Cardiac muscle cell (in vitro differentiated cells and primary cell): Measurements from ENCODE around the gene NECTIN2. TPM values are rescaled to one million over a fixed set of nuclear protein-coding genes. Genes with fewer than 3 reads are reported as not detected.

ENCODE experiments used
- DNase-seq, 2 donors: peaks; one replicate each; pipeline versions ENCODE4 v3.0.0 to v3.0.0-alpha.2; 2010 to 2017; ENCODE audit warnings: low read depth in 1 of 2, low spot score in 1 of 2
- H3K27ac ChIP-seq: fragments of 200-600 bp; sonication (generic); 2 replicates; pipeline ENCODE4 v1.5.1; 2016
- H3K27me3 ChIP-seq: fragments of 200-600 bp; sonication (generic); 2 replicates; pipeline ENCODE4 v1.6.0; 2016; ENCODE audit warnings: control low read depth
- H3K36me3 ChIP-seq: fragments of 200-600 bp; sonication (generic); 2 replicates; pipeline ENCODE4 v1.5.1; 2016; ENCODE audit warnings: control low read depth
- H3K4me1 ChIP-seq: fragments of 200-600 bp; sonication (generic); 2 replicates; pipeline ENCODE4 v1.8.1; 2017; ENCODE audit warnings: low read depth, mild to moderate bottlenecking, mixed run types
- H3K4me3 ChIP-seq: fragments of 200-600 bp; sonication (generic); 2 replicates; pipeline ENCODE4 v1.5.1; 2016; ENCODE audit warnings: mild to moderate bottlenecking
- H3K9me3 ChIP-seq: fragments of 200-600 bp; sonication (generic); 2 replicates; pipeline ENCODE4 v1.5.1; 2017; ENCODE audit warnings: low read depth, mild to moderate bottlenecking, control low read depth
- CTCF ChIP-seq: IDR thresholded peaks from 2 replicates; pipeline ENCODE4 v1.5.1; 2012; ENCODE audit warnings: low read depth, mild to moderate bottlenecking, low read length
- polyA plus RNA-seq: library from polyadenylated mRNA; unstranded; fragments of >200 nt; fragmentation: Nextera tagmentation; extraction: Ambion mirVana; gene quantifications from 2 replicates; pipeline ENCODE4 v1.2.1, GENCODE V29; 2016
- total RNA-seq: library from RNA; depleted of rRNA; stranded (reverse); fragments of >200 nt; gene quantifications from 2 replicates; pipeline ENCODE4 v1.2.3, GENCODE V29; 2016

NECTIN2 gene
- total and polyA plus RNA-seq, 2 experiments from 2014 or later: 144 to 156 TPM

- TF ChIP-seq CTCF: no peak
- no peaks in the 10 kb centered on the region for H3K9me3 ChIP-seq
- H3K36me3 ChIP-seq: peaks cover 14% of the 10 kb centered on the region
- no peak for DNase-seq
- H3K27ac ChIP-seq: no peak overlapping the region
- no peaks in the 10 kb centered on the region for H3K4me1 ChIP-seq
- H3K27me3 ChIP-seq: no peaks in the 10 kb centered on the region
- no peak overlapping the region for H3K4me3 ChIP-seq
Observed at GRCh38 chr19:44866664-44867063, 20.6 kb downstream of the NECTIN2 start.

DNA sequence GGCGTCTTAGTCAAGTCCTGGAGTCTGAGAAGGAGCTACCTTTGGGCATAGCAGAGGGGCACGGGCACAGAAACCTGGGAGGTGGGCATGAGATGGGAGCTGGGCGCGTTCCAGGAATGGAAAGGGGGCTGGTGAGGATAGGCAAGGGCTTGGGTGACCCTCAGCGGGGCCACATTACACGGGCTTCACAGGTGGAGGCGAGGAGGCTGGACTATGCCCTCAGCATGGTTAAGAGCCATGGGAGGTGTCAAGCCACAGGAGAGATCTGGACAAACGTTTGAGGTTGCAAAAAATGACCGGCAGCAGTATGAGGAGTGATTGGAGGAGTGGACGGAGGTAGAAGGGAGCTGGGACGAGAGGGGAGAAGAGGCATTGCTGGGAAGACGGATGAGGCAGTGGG, 21.5 kb downstream of the NECTIN2 start:
- H3K4me1 ChIP-seq: no peaks in the 10 kb centered on the region
- no peak for DNase-seq
- peaks cover 22% of the 10 kb centered on the region for H3K36me3 ChIP-seq
- H3K4me3 ChIP-seq: no peak overlapping the region
- H3K27ac ChIP-seq: no peak overlapping the region
- no peaks in the 10 kb centered on the region for H3K27me3 ChIP-seq
- no peaks in the 10 kb centered on the region for H3K9me3 ChIP-seq
- TF ChIP-seq CTCF: no peak

GRCh38 chr19:44869733-44870470, 23.8 kb downstream of the NECTIN2 start:
- Histone ChIP-seq H3K9me3 (no peaks in the 10 kb centered on the region), H3K27ac (peak overlapping the region; percentile 3), H3K4me1 (no peaks in the 10 kb centered on the region), H3K27me3 (no peaks in the 10 kb centered on the region), H3K4me3 (no peak overlapping the region), H3K36me3 (peaks cover 44% of the 10 kb centered on the region)
- DNase-seq: peak in 1 of 2 donors; percentile 94
- no peak for TF ChIP-seq CTCF

DNA sequence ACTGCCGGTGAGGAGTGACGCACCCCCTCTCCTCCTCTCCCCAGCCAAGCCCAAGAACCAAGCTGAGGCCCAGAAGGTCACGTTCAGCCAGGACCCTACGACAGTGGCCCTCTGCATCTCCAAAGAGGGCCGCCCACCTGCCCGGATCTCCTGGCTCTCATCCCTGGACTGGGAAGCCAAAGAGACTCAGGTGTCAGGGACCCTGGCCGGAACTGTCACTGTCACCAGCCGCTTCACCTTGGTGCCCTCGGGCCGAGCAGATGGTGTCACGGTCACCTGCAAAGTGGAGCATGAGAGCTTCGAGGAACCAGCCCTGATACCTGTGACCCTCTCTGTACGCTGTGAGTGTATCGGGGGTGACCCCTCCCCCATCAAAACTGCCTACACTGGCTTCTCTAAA, 25.7 kb downstream of the NECTIN2 start:
- H3K4me3 ChIP-seq: no peak overlapping the region
- H3K36me3 ChIP-seq: peaks cover 47% of the 10 kb centered on the region
- no peak for TF ChIP-seq CTCF
- H3K9me3 ChIP-seq: no peaks in the 10 kb centered on the region
- H3K4me1 ChIP-seq: no peaks in the 10 kb centered on the region
- H3K27me3 ChIP-seq: no peaks in the 10 kb centered on the region
- no peak overlapping the region for H3K27ac ChIP-seq
- DNase-seq: no peak

DNA sequence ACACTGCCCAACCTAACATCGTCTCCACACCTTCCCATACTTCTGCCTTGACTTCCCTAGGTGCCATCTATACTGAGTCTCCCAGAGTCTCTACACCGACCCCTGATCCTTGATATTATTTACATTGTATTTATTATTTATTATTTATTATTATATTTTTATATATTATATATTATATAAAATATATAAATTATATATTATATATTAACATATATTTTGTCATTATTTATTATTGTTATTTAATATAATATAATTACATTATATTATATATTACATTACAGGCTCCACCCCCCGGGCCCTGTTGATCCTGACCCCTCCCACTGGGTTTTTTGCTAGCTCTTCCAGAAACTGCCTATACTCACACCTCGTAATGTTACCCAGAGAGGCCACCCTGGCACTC, 26.6 kb downstream of the NECTIN2 start:
- Histone ChIP-seq H3K4me3 (no peak overlapping the region), H3K4me1 (no peaks in the 10 kb centered on the region), H3K9me3 (no peaks in the 10 kb centered on the region), H3K27ac (no peak overlapping the region), H3K36me3 (peaks cover 51% of the 10 kb centered on the region), H3K27me3 (no peaks in the 10 kb centered on the region)
- TF ChIP-seq CTCF: no peak
- no peak for DNase-seq
